Mucosa of gallbladder (tissue), 1 donor: ENCODE measurements around the gene GPR161. TPM values are rescaled to one million over a fixed set of nuclear protein-coding genes. Genes with fewer than 3 reads are reported as not detected.
"Not testable (repeated sequence)": the region's sequence is repeated elsewhere in the genome, so short reads cannot be mapped to it uniquely, and the experiment has no call there.

Source experiments
- DNase-seq: peaks from one replicate; pipeline ENCODE4 v3.0.0-alpha.2; 2020; ENCODE audit warnings: low spot score
- total RNA-seq: library from RNA; stranded (reverse); gene quantifications from one replicate; pipeline ENCODE4 v1.2.1, GENCODE V29; 2021
- donor health status: DM: no; HTN: no; CAD: no.

The GPR161 gene, protein sequence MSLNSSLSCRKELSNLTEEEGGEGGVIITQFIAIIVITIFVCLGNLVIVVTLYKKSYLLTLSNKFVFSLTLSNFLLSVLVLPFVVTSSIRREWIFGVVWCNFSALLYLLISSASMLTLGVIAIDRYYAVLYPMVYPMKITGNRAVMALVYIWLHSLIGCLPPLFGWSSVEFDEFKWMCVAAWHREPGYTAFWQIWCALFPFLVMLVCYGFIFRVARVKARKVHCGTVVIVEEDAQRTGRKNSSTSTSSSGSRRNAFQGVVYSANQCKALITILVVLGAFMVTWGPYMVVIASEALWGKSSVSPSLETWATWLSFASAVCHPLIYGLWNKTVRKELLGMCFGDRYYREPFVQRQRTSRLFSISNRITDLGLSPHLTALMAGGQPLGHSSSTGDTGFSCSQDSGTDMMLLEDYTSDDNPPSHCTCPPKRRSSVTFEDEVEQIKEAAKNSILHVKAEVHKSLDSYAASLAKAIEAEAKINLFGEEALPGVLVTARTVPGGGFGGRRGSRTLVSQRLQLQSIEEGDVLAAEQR
- total RNA-seq = 13.9 TPM

DNA sequence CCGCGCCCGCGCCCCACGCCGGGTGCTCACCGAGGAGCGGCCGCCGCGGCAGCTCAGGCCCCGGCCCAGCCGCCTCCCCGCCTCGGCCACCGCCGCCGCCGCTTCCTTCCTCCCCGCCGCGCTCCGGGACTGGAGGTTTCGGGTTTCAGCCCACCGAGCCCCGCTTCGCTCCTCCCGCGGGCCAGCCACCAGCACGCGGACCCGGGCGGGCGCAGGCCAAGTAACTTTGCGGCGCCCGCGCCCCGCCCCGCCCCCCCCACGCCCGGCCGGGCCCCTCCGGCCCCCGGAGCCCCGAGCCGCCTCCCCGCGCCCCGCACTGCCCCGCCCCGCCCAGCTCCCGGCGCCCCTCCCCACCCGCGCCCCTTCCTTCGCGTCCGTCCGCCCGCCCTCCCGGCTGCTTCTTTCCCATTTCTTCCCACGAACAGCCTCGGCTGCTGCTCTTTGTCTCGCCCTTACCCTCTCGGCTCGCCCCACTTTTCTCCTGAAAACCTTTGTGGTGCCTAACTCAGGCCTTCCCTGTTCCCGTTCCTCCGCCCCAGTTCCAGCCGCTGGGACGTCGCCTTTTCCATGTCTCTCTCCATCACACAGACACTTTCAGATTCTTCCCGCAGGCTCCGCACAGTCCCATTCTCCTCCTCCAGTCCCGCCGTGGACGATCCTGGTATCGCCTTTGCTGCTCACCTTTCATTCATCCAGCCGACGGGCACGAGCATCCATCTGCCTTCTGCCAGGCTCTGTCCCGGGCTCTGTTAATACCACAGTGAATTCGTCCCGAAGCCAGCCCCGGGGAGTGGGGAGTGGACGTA, at the start of gene GPR161:
Gene GPR161 (minus strand): TSS at position 222 of the 806 bp plus-strand sequence. CDS start 32,080 bp downstream, outside the sequence.
- peak; percentile 26 for DNase-seq

DNA sequence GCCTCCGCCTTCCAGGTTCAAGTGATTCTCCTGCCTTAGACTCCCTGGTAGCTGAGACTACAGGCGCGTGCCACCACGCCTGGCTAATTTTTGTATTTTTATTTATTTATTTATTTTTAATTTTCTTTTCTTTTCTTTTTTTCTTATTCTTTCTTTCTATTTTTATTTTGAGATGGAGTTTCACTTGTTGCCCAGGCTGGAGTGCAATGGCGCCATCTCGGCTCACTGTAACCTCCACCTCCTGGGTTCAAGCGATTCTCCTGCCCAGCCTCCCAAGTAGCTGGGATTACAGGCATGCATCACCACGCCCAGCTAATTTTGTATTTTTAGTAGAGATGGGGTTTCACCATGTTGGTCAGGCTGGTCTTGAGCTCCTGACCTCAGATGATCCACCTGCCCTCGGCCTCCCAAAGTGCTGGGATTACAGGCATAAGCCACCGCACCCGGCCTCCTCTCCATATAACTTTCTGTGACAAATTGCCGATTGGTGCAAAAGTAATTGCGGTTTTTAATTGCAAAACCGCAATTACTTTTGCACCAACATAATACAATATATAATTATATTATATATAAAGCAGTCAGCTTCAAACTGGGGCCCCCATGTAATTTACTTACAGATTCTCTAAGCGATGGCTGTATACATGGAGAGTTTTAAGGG, 44.5 kb upstream of the GPR161 start:
- DNase-seq = not testable (repeated sequence)

DNA sequence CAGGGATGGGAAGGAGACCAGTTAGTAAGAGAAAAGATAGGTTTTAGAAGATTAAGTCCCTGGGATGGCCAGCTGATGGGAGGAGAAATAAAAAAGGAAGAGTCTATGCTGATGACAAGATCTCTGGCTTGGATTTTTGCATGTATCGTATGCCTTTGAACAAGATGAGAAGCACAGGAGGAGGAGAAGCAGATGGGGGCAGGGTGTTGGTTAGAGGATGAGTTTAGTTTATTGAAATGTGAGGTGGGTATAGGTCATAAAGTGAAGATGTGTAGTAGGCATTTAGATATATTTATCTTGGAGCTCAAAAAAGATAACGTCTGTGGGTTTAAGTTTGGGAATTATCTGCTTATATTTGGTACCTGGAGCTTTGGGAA, 43.4 kb upstream of the GPR161 start:
- no peak for DNase-seq

DNA sequence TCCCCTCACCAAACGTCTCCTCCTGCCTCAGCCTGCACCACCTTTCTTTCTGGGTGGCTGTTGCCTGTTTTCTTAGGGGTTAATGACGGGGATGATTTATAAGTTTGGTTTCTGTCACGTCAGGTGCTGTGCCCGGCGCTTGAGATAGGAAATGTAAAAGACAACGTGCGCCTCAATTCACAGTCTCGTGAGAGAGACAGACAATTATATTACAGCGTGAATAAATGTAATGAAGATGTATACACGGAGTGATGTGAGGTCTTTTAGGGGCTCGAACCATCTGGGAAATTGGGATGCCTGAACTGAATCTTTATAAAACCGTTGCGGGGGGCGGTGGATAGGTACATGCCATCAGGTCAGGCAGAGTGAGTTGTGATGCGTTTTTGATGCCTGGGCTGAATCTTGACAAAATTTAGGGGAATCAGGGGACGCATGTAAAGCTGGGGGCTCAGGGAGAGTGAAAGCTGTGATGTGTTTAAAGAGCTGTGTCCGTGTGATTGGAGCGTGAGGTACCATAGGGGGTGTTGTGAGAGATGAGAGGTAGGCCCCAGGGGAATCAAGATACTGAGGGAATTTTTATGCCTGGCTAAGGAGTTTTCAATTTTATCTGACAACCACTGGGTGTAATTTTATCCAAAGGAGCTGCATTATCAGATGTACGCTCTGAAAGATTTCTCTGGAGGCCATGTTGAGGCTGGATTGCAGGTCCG, 42.9 kb upstream of the GPR161 start:
- no peak for DNase-seq

DNA sequence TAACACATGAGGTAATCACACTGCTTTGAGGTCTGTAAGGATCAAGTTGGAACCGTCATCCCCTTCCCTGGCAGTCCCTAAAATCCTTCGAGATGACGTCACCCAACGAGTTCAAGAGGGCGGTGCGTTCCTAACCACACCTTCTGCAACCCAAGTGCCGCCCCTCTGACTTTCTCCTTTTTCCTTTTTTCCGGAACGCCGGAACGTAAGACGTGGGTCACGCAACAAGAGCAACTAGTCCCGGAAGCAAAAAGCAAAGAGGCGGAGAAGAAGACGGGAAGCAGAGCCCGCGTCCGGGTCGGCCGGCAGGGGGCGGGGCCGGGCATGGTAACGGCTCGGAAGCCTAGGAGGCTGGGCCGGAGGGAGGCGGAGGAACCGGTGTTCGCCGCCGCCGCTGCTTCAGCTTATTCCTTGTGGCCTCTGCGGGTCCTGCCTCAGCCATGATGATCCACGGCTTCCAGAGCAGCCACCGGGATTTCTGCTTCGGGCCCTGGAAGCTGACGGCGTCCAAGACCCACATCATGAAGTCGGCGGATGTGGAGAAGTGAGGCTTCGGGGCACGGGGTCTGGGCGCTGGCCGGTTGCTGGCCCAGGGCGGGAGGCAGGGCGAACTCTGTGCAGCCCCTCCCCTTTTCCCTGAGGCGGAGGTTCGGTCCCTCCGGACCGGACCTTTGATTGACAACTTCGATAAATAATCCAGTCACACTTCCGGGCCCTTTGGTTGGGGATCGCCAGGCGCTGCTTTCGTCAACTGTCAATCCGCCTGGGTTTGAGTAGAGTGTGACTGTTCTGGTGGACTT, 42.1 kb upstream of the GPR161 start, which contains the start of gene TIPRL:
Gene TIPRL (plus strand): TSS at position 325 of the 800 bp plus-strand sequence. CDS start 116 bp downstream, at position 441.
- peak; percentile 97 for DNase-seq

DNA sequence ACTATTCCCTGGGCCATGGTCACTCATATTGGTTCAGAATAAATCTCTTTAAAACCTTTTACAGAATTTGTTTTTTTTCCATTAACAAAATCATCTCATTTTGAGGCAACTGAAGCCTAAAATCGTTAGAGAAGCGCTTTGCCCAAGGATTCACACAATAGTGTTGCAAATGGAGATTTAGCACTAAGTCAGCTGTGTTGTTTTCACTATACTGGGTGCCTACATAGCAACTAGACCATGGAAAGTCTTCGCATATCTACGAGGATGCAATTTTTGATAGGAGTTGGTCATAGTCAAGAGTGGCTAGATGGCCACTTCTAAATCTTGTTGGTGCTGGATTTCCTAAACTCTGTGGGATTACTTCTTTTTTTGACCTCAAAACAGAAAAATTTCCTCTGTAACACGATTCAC, 41.5 kb upstream of the GPR161 start:
- DNase-seq = no peak

DNA sequence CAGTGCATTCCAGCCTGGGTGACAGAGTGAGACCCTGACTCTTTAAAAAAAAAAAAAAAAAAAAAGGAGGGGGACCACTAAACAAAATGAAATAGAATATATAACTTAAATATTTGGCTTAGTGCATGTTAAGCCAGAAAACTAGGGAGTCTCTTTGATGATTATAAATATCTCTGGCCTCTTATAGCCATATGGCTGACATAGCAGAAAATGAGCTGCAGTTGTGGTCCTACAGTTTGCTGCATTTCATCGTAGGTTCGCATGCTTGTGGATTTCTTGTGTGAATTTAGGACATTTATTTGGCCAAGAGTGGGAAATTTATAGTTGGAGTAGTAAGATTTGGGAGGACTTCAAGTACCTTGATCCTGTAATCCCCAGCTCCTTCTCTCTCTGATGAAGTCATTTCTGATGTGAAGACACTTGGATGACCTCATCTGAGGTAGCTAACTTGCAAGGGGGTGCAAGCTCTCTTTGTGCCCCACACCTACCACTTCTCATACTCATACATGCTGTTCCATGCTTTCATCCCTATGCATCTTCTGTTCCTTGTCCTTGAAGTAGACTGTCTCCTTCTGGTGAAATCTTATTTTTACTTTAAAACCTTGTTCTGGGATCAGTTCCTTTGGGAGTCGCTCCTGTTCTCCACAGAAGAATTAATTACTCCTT, 35.7 kb upstream of the GPR161 start:
- DNase-seq = no peak

DNA sequence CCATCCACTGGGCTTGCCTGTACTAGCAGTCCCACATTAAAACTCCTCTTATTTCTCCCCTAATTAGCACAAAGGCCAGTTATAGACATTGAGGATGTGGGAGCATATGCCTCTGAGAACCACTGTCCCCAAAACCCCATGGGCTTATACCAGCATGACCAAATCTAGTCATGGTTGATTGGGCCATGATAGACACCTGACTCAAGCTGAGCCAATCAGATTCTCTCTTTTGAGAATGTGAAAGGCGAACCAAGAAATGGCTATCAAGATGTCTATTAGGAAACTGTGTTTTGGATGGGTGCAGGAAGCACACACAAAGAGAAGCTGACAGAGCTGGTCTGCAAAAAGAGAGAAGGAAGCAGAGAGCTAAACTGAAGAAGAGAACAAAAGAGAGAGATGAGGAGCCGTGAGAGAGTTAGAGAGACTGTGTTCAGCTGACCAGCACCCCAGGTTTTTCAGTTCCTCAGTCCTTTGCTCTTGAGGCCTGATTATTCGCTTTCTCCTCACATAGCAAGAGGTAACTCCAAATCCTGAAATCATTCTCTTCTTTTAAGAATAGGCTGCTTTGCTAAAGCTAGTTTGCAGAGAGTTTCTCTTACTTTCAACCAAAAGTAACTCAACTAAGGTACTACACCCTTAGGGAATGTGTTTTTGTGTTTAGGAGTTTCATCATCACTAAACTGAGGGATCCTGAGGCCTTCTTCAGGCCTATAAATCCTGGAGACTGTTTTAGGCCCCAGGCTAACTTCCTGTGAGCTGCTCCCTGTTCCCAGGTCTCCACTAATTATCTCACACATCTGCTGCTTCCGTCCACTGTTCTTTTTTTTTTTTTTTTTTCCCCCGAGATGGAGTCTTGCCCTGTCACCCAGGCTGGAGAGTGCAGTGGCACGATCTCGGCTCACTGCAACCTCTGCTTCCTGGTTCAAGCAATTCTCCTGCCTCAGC, 34.1 kb upstream of the GPR161 start:
- no peak for DNase-seq

DNA sequence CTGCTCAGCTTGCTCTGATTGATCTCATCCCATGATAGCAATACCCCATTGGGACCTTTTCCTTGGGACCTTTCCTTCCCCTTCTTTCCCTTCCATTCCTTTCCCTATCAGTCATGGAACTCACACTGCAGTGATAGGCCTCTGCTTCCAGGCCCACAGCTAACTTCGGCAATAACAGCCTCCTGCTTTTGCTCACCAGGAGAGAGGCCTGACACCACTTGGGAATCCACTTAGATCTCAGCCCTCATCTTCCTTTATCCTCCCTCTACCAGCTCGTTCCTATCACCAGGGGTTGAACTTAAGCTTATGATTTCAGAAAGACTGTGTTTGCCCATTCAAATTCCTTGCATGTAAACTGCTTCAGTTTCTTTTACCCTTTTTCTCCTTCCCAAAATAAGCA, 31.1 kb upstream of the GPR161 start:
- no peak for DNase-seq

DNA sequence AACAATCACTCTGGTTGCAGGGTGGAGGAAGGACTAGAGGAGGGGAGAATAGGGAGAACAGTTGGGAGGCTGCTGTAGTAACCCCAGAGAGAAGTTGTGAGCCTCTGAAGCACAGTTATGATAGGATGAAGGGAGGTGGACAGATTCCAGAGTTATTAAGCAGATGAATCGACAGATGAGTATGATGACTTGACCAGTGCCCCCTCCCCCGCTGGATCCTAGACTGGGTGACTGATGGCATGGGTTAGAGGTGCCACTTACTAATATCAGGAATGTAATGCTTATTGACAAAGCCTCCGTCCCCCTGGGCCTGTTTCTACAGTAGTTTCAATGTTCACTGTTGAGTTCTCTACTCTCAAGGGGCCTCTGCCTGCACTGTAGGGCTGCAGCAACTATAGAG, 28.0 kb upstream of the GPR161 start:
- no peak for DNase-seq

DNA sequence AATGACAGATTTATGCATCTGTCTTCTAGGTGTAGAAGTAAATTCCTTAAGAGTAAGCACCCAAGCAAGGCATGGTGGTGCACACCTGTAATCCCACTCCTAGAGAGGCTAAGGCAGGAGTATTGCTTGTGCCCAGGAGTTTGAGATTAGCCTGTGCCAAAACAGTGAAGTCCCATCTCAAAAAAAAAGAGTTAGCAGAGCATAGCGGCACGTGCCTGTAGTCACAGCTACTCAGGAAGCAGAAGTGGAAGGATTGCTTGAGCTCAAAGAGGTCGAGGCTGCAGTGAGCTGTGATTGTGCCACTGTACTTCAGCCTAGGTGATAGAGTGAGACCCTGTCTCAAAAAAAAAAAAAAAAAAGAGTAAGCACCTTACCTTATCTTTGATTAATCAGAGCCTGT, 26.9 kb upstream of the GPR161 start:
- DNase-seq = no peak

DNA sequence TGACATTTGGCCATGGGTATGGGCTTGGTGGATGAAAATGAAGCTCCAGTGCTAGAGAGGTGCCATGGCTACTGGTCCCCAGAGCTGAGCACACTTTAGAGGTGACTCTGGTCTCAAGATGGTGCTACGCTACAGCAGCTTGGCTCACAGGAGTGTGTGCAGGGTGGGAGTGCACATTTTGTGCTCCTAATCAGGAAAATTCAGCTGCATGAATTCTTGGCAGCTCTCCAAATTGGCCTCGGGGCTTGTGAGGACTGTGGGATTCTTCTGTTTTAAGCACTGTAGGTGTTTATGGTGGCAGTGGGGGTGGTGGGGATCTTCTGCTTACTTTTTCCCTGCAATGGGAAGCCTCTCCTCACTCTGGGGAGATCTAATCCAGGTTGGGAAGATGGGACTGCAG, 24.7 kb upstream of the GPR161 start:
- no peak for DNase-seq

DNA sequence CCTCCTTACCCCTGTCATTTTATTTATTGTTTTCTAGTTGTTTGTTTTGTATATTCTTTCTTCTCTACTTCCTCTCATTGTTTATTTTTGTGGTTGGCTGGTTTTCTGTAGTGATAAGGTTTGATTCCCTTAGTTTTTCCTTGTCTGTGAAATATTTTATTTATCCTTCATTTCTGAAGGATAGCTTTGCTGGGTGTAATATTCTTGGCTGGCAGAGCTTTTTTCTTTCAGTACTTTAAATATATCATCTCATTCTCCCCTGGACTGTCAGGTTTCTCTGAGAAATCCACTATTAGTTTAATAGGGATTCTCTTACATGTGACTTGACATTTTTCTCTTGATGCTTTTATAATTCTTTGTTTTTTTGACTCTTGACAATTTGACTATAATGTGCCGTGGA, 23.2 kb upstream of the GPR161 start:
- DNase-seq = no peak

DNA sequence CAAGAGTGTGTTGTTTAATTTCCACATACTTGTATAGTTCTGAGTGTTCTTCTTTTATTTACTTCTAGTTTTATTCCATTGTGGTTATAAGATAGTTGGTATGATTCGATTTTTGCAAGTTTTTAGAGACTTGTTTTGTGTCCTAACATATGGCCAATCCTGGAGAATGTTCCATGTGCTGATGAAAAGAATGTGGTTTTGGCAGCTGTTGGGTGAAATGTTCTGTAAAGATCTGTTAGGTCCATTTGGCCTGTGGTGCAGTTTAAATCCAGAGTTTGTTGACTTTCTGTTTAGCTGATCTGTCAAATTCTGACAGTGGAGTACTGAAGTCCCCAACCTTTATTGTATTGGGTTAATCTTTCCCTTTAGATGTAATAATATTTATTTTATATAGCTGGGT, 22.5 kb upstream of the GPR161 start:
- no peak for DNase-seq

DNA sequence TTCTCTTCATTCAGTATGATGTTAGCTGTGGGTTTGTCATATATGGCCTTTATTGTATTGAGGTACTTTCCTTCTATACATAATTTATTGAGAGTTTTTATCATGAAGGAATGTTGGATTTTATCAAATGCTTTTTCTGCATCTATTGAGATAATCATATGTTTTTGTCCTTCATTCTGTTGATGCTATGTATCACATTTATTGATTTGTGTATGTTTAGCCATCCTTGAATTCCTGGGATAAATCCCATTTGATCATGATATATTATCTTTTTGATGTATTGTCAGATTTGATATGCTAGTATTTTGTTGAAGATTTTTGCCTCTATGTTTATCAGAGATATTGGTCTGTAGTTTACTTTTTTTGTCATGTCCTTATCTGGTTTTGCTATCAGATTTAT, 20.9 kb upstream of the GPR161 start:
- no peak for DNase-seq

DNA sequence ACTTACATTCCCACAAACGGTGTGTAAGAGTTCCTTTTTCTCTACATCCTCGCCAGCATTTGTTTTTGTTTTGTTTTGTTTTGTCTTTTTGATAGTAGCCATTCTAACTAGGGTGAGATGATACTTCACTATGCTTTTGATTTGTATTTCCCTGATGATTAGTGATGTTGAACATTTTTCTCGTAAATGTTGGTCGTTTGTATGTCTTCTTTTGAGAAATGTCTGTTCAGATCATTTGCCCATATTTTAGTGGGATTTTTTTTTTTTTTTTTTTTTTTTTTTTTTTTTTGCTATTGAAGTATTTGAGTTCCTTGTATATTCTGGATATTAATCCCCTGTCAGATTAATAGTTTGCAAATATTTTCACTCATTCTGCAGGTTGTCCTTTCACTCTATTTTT, 19.2 kb upstream of the GPR161 start:
- DNase-seq = no peak

DNA sequence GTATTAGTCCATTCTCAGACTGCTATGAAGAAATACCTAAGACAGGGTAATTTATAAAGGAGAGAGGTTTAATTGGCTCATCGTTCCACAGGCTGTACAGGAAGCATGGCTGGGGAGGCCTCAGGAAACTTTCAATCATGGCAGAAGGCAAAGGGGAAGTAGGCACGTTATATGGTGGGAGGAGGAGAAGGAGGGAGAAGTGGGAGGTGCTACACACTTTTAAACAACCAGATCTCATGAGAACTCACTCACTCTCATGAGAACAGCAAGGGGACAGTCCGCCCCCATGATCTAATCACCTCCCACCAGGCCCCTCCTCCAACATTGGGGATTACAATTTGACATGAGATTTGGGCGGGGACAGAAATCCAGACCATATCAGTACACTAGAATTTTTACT, 18.0 kb upstream of the GPR161 start:
- not testable (repeated sequence) for DNase-seq

DNA sequence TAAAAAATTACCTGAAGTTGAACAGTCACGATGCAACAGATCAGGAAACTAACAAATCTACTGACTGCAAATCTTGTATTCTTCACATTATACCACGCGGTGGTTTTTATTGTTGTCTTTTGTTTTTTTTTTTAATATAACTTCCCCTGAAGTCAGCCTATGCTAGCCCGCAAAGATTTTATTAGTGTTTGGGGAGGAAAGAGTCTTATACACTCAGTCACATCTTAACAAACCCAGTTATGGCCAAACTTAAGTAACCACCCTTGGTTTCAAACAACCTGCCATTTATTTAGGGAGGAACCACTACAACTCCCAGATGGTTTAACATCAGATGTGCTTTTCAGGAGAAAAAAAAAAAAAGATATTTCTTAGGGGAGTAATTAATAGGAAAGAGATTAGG, 15.2 kb upstream of the GPR161 start:
- DNase-seq = no peak

DNA sequence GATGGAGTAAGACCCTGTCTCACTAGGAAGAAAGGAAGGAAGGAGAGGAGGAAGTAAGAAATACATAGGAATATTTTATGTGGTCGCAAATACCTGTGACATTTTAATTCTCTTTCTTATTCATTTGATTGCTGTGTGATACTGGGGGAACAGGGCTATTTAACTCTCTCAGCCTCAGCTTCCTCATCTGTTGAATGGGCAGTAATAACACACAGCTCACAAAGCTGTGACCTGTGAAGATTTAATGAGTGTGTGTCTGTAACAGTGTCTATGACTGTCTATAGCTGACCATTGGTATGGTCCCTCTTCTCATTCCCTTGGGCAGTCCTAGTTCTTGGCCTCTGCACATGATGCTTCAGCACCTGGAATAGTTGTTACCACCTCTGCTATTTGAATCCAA, 13.6 kb upstream of the GPR161 start:
- DNase-seq = no peak
